ENCODE measurements around the gene SH3YL1.

GRCh38 chr2:175161-175786 is 88.6 kb downstream of the SH3YL1 start:
- TF ChIP-seq CTCF (IDR thresholded peaks at IDR 0.05; ENCODE audit: low read depth, low read length, missing input control) (no peak), RAD21 (IDR thresholded peaks at IDR 0.05) (no peak), MAX (IDR thresholded peaks at IDR 0.05) (no peak), REST (IDR thresholded peaks at IDR 0.05) (no peak), YY1 (IDR thresholded peaks at IDR 0.05) (no peak), FOXA1 (IDR thresholded peaks at IDR 0.05) (no peak), TAF1 (conservative IDR thresholded peaks at IDR 0.05) (no peak)

Measured in liver (tissue), 3 donors.